GM18861 (cell line): ENCODE measurements around the gene TCF7L2.

Experiments
- ATAC-seq: cut with Tn5 transposase; IDR thresholded peaks from one replicate; pipeline ENCODE4 v1.9.1; 2021; ENCODE audit not compliant: unreplicated experiment

Gene TCF7L2

GRCh38 chr10:113042868-113043267, 92.8 kb downstream of the TCF7L2 start:
- no peak for ATAC-seq

DNA sequence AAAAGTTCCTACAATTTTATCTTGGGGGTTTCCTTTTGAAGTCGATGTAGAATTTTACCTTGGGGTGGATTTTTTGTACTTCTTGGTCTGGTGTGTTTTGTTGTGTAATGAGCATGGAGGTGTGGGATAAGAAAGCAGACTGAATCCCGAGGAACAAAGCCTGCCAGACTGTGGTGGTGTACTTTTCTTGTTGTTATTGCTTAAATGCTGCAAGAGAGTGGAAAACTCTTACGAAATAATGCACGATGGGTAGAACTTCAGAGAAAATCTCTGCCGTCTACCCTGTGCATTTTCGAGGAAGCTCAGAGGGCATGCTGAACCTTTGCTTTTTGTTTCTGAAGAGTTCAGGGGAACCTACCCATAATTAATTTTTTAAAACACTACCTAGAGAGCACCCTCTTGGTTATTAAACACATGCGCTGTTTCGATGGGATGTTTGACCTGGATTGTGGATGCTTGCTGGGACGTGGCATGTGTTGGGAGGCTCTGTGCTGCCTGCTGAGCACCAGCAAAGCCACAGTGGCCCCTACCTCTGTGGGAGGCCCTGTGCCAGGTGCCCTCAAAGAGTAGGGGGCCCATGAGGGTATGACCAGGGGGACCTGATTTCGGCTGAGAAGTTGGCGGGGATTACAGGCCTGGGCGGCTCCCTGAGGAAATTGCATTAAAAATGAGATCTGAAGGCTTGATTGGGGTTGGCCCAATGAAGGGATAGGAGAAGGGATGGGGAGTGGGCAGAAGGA, 94.1 kb downstream of the TCF7L2 start:
- ATAC-seq: no peak

DNA sequence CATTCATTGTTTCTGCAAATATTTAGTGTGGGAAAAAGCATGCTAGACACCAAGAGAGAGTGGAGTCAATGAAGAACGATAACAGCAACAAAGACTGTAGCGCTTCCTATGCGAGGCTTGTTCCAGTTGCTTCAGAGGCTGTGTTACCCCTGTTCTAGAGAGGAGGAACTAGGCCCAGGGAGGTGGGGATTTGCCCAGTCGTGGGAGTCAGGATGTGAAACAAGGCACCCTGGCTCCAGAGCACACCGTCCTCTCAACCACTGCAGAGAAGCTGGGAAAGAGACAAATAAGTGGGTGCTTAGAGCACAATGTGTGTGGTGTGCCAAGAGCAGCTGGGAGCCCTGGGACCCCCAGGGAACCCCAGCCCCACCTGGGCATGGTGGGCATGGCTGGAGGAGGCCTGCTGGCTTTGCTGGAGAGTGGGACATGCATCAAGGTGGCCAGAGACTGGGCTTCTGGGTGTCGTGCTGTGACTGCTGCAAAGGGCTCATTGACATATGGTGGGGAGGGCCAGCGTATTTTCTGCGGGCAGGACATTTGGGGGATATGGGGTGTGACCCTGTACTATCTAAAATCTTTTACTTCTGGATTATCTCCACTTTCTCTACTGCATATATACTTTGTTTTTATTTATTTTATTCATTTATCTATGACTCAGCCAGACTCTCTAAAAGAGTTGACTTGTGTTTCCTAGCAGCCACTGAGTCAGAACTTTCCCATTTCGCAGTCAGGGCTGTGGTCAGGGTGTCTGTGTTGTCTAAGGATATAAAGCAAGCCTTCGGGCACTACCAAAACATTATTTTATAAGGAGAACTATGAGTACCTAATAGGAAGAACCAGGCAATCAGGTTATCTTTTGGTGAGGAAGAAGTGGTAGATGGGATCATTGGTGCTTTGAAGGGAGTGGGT, 95.4 kb downstream of the TCF7L2 start:
- no peak for ATAC-seq

- no peak for ATAC-seq
Observed at GRCh38 chr10:113047151-113047550, 97.1 kb downstream of the TCF7L2 start.

- no peak for ATAC-seq
Observed at GRCh38 chr10:113047605-113047962, 97.5 kb downstream of the TCF7L2 start.

GRCh38 chr10:113047963-113048781, 98.1 kb downstream of the TCF7L2 start:
- no peak for ATAC-seq

DNA sequence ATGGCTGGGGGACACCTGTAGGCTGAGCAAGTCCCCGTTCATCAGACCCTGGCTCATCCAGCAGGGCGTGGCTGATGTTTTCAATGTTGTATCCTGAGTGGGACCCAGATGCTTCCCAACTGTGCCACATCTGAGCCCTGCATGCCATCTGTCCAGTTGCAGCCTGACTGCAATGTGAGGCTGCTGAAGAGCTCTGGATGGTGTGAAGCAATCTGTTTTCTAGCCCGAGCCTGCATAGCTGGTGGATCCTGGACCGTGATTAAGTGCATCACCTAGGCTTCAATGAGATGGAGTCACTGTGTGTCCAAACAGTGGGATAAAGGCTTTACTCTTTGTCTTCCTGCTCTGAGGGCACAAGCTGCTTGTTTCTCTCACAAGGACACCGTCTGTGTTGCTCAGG, 99.8 kb downstream of the TCF7L2 start:
- ATAC-seq: no peak

- ATAC-seq: no peak
Observed at GRCh38 chr10:113052076-113052830, 102.2 kb downstream of the TCF7L2 start.

DNA sequence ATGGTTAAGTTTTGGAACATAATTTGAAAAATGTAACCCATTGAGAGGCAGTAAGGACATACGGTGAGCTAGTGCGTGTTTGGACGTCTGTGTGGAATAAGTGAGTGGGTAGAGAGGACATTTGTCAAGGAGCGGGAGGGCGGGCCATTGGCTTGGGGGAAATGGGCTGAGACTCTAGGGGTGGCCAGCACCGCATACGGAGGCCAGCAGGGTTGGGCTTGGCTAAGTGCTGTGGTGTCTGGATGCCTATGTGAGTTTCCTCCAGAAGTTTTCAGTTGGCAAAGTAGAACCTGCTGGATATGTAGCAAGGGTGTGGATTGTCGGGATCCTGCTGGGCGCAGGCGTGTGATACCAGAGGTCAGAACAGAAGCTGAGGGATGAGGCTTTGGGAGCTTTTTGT, 103.0 kb downstream of the TCF7L2 start:
- no peak for ATAC-seq

DNA sequence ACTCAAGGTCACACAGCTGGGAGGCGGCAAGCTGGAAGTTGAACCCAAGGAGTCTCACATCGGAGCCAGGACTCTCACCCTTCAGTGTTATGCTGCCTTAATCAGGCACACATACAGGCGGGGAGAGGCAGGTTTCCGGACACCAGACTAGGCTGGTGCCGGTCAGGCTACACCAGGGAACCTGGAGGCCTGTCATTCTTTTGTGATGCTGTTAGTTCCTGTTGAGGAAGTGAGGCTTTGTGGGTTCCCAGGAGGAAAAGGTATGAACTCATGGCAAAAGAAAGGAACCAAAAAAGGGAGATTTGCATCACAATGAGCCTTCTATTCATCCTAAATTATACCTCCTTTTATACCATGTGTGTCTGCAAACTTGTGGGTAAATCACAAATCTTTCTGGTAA, 103.8 kb downstream of the TCF7L2 start:
- ATAC-seq: no peak

GRCh38 chr10:113055458-113055857, 105.4 kb downstream of the TCF7L2 start:
- ATAC-seq: no peak

DNA sequence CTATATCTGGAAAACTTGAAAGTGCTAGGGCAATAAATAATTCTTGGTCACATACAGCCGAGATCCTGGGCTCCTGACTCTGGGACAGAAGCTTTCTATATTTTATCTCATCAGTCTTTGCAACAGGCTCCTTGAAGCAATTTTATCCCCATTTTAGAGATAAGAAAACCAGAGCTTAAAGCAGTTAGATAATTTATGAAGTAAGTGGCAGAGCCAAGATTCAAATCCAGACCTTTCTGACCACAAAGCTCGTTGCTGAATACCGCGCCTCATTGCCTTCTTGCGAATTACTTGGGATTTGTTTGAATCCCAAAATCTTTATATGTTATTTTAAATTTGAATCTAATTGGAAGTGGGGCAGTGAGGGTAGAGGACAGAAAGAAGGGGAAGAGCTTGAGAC, 106.0 kb downstream of the TCF7L2 start:
- ATAC-seq: no peak

DNA sequence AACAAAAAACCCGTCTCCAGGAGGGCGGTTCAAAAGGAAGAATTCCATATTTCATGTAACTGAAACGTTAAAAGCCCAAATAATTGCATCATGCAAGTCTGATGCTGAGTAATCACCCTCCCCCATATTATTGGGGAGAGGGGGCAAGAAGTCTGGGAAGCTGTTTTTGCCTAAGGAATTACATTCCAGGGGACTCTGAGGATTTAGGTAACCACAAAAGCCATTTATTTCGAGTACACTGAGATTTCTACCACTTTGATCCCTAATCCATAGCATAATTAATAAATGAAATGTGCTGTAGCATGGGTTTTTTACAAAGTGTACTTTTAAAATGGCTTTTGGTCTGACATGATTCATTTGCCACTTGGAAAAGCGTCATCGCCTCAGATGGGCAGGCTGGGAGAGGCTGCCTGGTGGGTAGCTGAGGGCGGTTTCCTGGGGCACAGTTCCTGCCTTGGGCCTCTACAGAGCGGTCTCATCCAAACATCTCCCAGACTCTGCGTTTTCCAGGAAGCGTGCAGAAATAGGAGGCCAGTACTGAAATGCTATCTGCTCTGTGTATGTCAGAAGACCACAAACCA, 106.5 kb downstream of the TCF7L2 start:
- ATAC-seq: no peak

GRCh38 chr10:113057948-113058522, 108.0 kb downstream of the TCF7L2 start:
- no peak for ATAC-seq

- ATAC-seq: no peak
Observed at GRCh38 chr10:113058523-113059370, 108.7 kb downstream of the TCF7L2 start.

- no peak for ATAC-seq
Observed at GRCh38 chr10:113059371-113059780, 109.3 kb downstream of the TCF7L2 start.

GRCh38 chr10:113060201-113061053, 110.4 kb downstream of the TCF7L2 start:
- ATAC-seq: no peak

DNA sequence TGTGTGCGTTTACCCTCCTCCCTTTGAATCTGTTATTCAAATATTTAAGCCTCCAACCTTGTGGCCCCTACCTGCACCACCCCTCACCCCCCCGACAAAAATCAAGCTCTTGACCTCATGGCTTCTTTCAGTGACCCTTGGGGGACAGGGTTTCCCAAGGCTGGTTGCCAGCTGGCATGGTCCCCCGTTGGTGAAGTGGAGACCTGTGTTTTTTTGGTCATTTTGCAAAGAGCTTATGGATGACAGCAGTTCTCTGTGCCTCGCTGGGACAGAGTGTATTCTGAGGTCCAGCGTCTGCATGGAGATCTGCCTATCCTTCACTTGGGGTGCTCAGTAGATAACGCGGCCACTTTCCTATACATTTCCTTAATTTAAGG, 111.0 kb downstream of the TCF7L2 start:
- no peak for ATAC-seq
